DND-41 (cell line): ENCODE results near the gene SPEG.

Source experiments
- ATAC-seq: fragments of 200-7000 bp; cut with Tn5 transposase; 3 replicates; pipeline ENCODE4 v1.9.1; 2021; ENCODE audit warnings: low read depth; ENCODE audit not compliant: insufficient read depth
- DNase-seq: peaks from one replicate; pipeline ENCODE4 v3.0.0-alpha.2; 2020
- H2AFZ ChIP-seq: 2 replicates; pipeline ENCODE4 v1.6.0; 2012; ENCODE audit warnings: low read depth, low read length
- H3K27ac ChIP-seq: 2 replicates; pipeline ENCODE4 v1.5.1; 2012; ENCODE audit warnings: low read length, inconsistent platforms
- H3K27me3 ChIP-seq: fragments of 200-600 bp; sonication (generic); 2 replicates; pipeline ENCODE4 v1.6.0; 2012; ENCODE audit warnings: low read length, mild to moderate bottlenecking, inconsistent platforms; ENCODE audit not compliant: insufficient read depth, poor library complexity
- H3K36me3 ChIP-seq: 2 replicates; pipeline ENCODE4 v1.5.1; 2012; ENCODE audit warnings: low read length, inconsistent platforms; ENCODE audit not compliant: insufficient read depth
- H3K4me1 ChIP-seq: 2 replicates; pipeline ENCODE4 v1.5.1; 2012; ENCODE audit warnings: mild to moderate bottlenecking, low read length; ENCODE audit not compliant: insufficient read depth
- H3K4me2 ChIP-seq: 2 replicates; pipeline ENCODE4 v1.6.0; 2012; ENCODE audit warnings: mild to moderate bottlenecking, moderate library complexity, low read length, inconsistent platforms; ENCODE audit not compliant: insufficient read depth
- H3K4me3 ChIP-seq, 2 experiments: fragments of 200-600 bp in 1 of 2; shearing (Covaris generic) in 1 of 2; 2 replicates each; pipeline ENCODE4 v1.5.1; 2012 to 2016; ENCODE audit warnings: inconsistent platforms in 2 of 2, low read length in 2 of 2, mild to moderate bottlenecking in 2 of 2, low read depth in 1 of 2, moderate library complexity in 1 of 2
- H3K79me2 ChIP-seq: 2 replicates; pipeline ENCODE4 v1.6.0; 2012; ENCODE audit warnings: low read length, inconsistent platforms; ENCODE audit not compliant: insufficient read depth
- H3K9ac ChIP-seq: 2 replicates; pipeline ENCODE4 v1.6.0; 2012; ENCODE audit warnings: low read depth, mild to moderate bottlenecking, inconsistent platforms, low read length, moderate library complexity
- H3K9me3 ChIP-seq: 2 replicates; pipeline ENCODE4 v1.5.1; 2012; ENCODE audit warnings: low read length, moderate library complexity, mild to moderate bottlenecking, inconsistent platforms; ENCODE audit not compliant: insufficient read depth, severe bottlenecking
- H4K20me1 ChIP-seq: 2 replicates; pipeline ENCODE4 v1.6.0; 2012; ENCODE audit warnings: low read length; ENCODE audit not compliant: insufficient read depth
- EZH2 ChIP-seq: IDR thresholded peaks from 3 replicates; pipeline ENCODE4 v1.6.1; 2012; ENCODE audit warnings: borderline replicate concordance, low read depth, mild to moderate bottlenecking, moderate library complexity, low read length, inconsistent platforms; ENCODE audit not compliant: severe bottlenecking
- TF ChIP-seq, protein P1 (sequence below): IDR thresholded peaks from 2 replicates; pipeline ENCODE4 v1.5.1; 2012; ENCODE audit warnings: borderline replicate concordance, low read length, moderate library complexity, mild to moderate bottlenecking; ENCODE audit not compliant: poor library complexity, severe bottlenecking; ENCODE audit errors: extremely low read depth

SPEG gene

DNA sequence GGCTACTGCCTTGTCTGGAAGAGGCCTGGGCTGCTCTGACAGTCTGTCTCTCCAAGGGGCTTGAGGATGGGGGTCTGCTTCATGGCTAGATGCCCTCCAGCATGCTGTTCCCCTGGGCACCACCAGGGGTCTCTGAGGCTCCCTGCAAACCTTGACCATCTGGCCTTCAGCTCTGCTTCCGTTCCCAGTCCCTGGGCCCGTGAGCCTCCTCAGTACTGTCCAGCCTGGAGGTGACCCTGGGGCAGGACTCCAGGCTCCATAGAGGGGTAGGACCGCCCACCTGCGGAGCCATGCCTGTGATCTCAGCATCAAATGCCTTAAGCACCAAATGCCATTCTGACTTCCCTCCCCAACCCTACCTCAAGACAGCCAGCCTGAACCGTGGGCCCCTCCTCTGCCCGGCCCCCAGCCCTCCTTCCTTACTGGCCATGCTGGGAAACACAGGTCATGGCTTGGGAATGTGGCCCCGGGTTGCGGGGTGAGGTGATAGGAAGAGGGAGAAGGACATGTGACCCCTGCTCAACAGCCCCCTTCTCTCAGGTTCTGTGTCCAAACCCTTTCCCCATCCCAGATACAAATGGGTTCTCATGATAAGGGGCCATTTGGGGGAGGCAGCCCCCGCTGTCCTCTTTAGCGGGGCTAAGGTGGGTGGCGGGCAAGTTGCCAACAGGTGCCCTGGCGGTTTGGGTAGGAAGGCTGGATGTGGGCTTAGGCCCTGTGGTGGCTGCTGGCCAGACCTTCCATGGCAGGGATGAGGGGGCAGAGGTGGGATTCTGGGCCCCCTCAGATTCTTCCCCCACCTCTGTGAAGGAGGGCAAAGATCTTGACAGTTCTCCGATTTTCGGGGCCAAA lies 25.0 kb downstream of the SPEG start:
- H3K27ac ChIP-seq: no peak overlapping the region
- ATAC-seq (peak; percentile 71), DNase-seq (peak; percentile 44)
- no peaks in the 10 kb centered on the region for H3K9me3 ChIP-seq
- no peak overlapping the region for H2AFZ ChIP-seq
- H3K36me3 ChIP-seq: no peaks in the 10 kb centered on the region
- TF ChIP-seq EZH2: no peak
- TF ChIP-seq, protein P1, sequence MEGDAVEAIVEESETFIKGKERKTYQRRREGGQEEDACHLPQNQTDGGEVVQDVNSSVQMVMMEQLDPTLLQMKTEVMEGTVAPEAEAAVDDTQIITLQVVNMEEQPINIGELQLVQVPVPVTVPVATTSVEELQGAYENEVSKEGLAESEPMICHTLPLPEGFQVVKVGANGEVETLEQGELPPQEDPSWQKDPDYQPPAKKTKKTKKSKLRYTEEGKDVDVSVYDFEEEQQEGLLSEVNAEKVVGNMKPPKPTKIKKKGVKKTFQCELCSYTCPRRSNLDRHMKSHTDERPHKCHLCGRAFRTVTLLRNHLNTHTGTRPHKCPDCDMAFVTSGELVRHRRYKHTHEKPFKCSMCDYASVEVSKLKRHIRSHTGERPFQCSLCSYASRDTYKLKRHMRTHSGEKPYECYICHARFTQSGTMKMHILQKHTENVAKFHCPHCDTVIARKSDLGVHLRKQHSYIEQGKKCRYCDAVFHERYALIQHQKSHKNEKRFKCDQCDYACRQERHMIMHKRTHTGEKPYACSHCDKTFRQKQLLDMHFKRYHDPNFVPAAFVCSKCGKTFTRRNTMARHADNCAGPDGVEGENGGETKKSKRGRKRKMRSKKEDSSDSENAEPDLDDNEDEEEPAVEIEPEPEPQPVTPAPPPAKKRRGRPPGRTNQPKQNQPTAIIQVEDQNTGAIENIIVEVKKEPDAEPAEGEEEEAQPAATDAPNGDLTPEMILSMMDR: peak; percentile 89
- H3K4me1 ChIP-seq: no peaks in the 10 kb centered on the region
- no peak overlapping the region for H3K4me2 ChIP-seq
- no peak overlapping the region for H3K9ac ChIP-seq
- no peak overlapping the region for H3K4me3 ChIP-seq
- peaks cover 9% of the 10 kb centered on the region for H4K20me1 ChIP-seq
- no peaks in the 10 kb centered on the region for H3K27me3 ChIP-seq
- no peaks in the 10 kb centered on the region for H3K79me2 ChIP-seq

DNA sequence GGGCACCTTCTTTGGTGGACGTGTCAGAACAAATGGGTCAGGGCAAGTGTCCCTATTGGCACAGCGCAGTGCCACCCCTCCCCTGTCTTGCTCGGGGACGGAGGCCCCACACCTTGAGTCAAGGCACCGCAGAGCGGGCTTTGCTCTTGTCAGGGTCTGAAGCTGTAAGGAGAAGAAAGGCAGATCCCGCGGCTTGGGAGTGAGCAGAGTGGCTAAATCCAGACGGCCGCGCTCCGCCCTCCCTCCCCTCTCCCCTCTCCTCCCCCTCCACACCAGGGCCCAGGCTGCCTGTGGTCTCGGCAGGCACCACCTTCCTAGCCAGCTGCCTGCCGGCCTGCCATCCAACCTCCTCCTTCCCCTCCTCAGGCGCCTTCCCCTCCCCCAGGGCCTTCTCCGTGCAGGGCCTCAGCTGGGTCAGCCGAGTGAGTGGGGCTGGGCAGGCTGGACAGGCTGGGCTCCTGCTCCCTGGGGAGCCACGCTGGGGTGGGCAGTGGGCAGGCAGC lies 25.8 kb downstream of the SPEG start:
- no peaks in the 10 kb centered on the region for H3K36me3 ChIP-seq
- H3K4me2 ChIP-seq: no peak overlapping the region
- no peaks in the 10 kb centered on the region for H3K9me3 ChIP-seq
- H4K20me1 ChIP-seq: peaks cover 9% of the 10 kb centered on the region
- H3K27ac ChIP-seq: no peak overlapping the region
- no peak for TF ChIP-seq EZH2
- H3K79me2 ChIP-seq: no peaks in the 10 kb centered on the region
- H3K4me3 ChIP-seq: no peak overlapping the region
- no peaks in the 10 kb centered on the region for H3K4me1 ChIP-seq
- no peak overlapping the region for H3K9ac ChIP-seq
- DNase-seq (no peak), ATAC-seq (no peak)
- H2AFZ ChIP-seq: no peak overlapping the region
- H3K27me3 ChIP-seq: no peaks in the 10 kb centered on the region

DNA sequence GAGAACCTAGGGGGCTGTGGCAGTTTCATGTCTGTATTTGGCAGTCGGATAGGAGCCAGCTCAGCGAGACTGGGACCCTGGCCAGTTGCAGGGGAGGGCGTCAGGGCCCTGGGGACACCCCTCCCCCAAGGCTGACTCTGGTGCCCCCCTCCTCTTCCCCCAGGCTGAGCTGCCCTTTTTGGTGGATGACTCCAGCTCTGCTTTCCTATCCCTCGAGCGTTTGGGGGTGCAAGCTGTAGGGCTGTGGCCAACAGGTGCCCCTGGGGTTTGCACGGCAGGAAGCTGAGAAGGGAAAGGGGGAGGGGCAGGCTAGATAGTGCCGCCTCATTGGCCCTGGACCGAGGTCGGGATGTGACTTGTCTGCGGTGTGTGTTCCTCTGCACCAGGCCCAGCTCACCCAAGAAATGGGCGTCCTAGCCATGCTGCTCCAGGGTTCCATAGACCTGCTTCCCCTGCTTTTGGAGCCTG lies 26.4 kb downstream of the SPEG start:
- H3K4me1 ChIP-seq: no peaks in the 10 kb centered on the region
- no peaks in the 10 kb centered on the region for H3K36me3 ChIP-seq
- H3K27me3 ChIP-seq: no peaks in the 10 kb centered on the region
- no peak overlapping the region for H3K27ac ChIP-seq
- ATAC-seq (no peak), DNase-seq (peak; percentile 14)
- H2AFZ ChIP-seq: no peak overlapping the region
- H3K79me2 ChIP-seq: no peaks in the 10 kb centered on the region
- H3K4me2 ChIP-seq: no peak overlapping the region
- TF ChIP-seq, protein P1: no peak
- no peak for TF ChIP-seq EZH2
- H3K9ac ChIP-seq: no peak overlapping the region
- H3K9me3 ChIP-seq: no peaks in the 10 kb centered on the region
- H3K4me3 ChIP-seq: no peak overlapping the region
- peaks cover 9% of the 10 kb centered on the region for H4K20me1 ChIP-seq

- Histone ChIP-seq H3K9ac (no peak overlapping the region), H3K4me3 (no peak overlapping the region), H3K79me2 (no peaks in the 10 kb centered on the region), H3K27ac (no peak overlapping the region), H2AFZ (no peak overlapping the region), H3K27me3 (no peaks in the 10 kb centered on the region), H3K4me2 (no peak overlapping the region), H3K9me3 (no peaks in the 10 kb centered on the region), H3K4me1 (no peaks in the 10 kb centered on the region), H3K36me3 (no peaks in the 10 kb centered on the region), H4K20me1 (peaks cover 9% of the 10 kb centered on the region)
- TF ChIP-seq EZH2: no peak
- TF ChIP-seq, protein P1: no peak
- no peak for ATAC-seq
- DNase-seq: no peak
Measured at GRCh38 chr2:219461669-219462068, 27.0 kb downstream of the SPEG start.
